Stimulated activated CD4-positive, alpha-beta T cell treated with anti-CD3 and anti-CD28 coated beads, TNF-alpha, amount 100 ng/mL, for 48 hours (primary cell): Measurements from ENCODE around the gene TF.

Source experiments
- DNase-seq, 3 donors: peaks; one replicate each; pipeline ENCODE4 v3.0.0-alpha.2; 2020; ENCODE audit warnings: low read depth in 3 of 3

Gene TF

GRCh38 chr3:133747373-133747772 lies 1.2 kb downstream of the TF start:
- no peak for DNase-seq

- DNase-seq: no peak
Observed at GRCh38 chr3:133747907-133748639, 1.9 kb downstream of the TF start.

GRCh38 chr3:133749427-133750258 lies 3.5 kb downstream of the TF start:
- DNase-seq: no peak

- no peak for DNase-seq
Observed at GRCh38 chr3:133750259-133750656, 4.1 kb downstream of the TF start.

- DNase-seq: no peak
Observed at GRCh38 chr3:133753107-133753778, 7.0 kb downstream of the TF start.

GRCh38 chr3:133753779-133754164 lies 7.6 kb downstream of the TF start:
- DNase-seq: no peak

GRCh38 chr3:133754455-133754854 lies 8.3 kb downstream of the TF start:
- DNase-seq: no peak

- DNase-seq: no peak
Observed at GRCh38 chr3:133754973-133755828, 9.0 kb downstream of the TF start.

- no peak for DNase-seq
Observed at GRCh38 chr3:133756716-133757694, 10.8 kb downstream of the TF start.

GRCh38 chr3:133757701-133758567 lies 11.7 kb downstream of the TF start:
- no peak for DNase-seq

GRCh38 chr3:133758568-133758928 lies 12.4 kb downstream of the TF start:
- no peak for DNase-seq

GRCh38 chr3:133758964-133759739 lies 13.0 kb downstream of the TF start:
- no peak for DNase-seq

- DNase-seq: no peak
Observed at GRCh38 chr3:133759740-133760305, 13.6 kb downstream of the TF start.

- DNase-seq: no peak
Observed at GRCh38 chr3:133760916-133761315, 14.7 kb downstream of the TF start.

GRCh38 chr3:133761605-133762484 lies 15.7 kb downstream of the TF start:
- no peak for DNase-seq

GRCh38 chr3:133762539-133762938 lies 16.3 kb downstream of the TF start:
- no peak for DNase-seq
